Ovary (tissue), 9 donors: ENCODE measurements around the gene CHD2. TPM values are rescaled to one million over a fixed set of nuclear protein-coding genes. Genes with fewer than 3 reads are reported as not detected.

Experiments
- DNase-seq, 5 donors: peaks; one replicate each; pipeline ENCODE4 v3.0.0-alpha.2; 2019 to 2020
- H3K27ac ChIP-seq, 2 donors: fragments of 200-600 bp; one replicate each; pipeline versions ENCODE4 v1.5.1 to v1.8.0; 2019 to 2022
- H3K27me3 ChIP-seq: fragments of 200-600 bp; one replicate; pipeline ENCODE4 v1.8.0; 2022
- H3K36me3 ChIP-seq: fragments of 200-600 bp; sonication (generic); one replicate; pipeline ENCODE4 v1.5.1; 2019
- H3K4me1 ChIP-seq: one replicate; pipeline ENCODE4 v1.8.1; 2013; ENCODE audit warnings: mild to moderate bottlenecking, moderate library complexity; ENCODE audit not compliant: insufficient read depth
- H3K4me3 ChIP-seq: fragments of 200-600 bp; sonication (generic); one replicate; pipeline ENCODE4 v1.5.1; 2017
- H3K9me3 ChIP-seq, 2 donors: fragments of 200-600 bp in 1 of 2; sonication (generic) in 1 of 2; one replicate each; pipeline versions ENCODE4 v1.5.1 to v1.8.1; 2013 to 2019; ENCODE audit warnings: mild to moderate bottlenecking in 1 of 2, moderate library complexity in 1 of 2
- CTCF ChIP-seq, 3 donors: fragments of 450-650 bp in 2 of 3; fragments of 200-600 bp in 1 of 3; IDR thresholded peaks; one replicate each; pipeline versions ENCODE4 v1.5.1 to v1.8.0; 2016 to 2022; ENCODE audit warnings: antibody characterized with exemption in 3 of 3, mild to moderate bottlenecking in 1 of 3
- EP300 ChIP-seq: sonication (generic); formaldehyde crosslinking; IDR thresholded peaks from one replicate; pipeline ENCODE4 v1.6.1; 2017; ENCODE audit warnings: antibody characterized with exemption
- POLR2A ChIP-seq: fragments of 450-650 bp; IDR thresholded peaks from one replicate; pipeline ENCODE4 v1.6.1; 2017; ENCODE audit warnings: antibody characterized with exemption, mild to moderate bottlenecking, moderate library complexity
- WGBS, 3 donors: extraction: QIAGEN DNeasy Blood & Tissue Kit in 1 of 3; methylation state at CpG; one replicate each; pipeline versions ENCODE4 v1.1.5 to v1.1.7; 2013 to 2017; 5-methylcytosine and 5-hydroxymethylcytosine counted together
- intact Hi-C, 4 donors: fragments of 100-400 bp; cut with DNase I; formaldehyde crosslinking; loops; one replicate each; pipeline versions ENCODE4 v1.11.0 to v1.15.1; 2022 to 2023
- polyA plus RNA-seq, 2 donors: library from polyadenylated mRNA; stranded (reverse); fragments of 200-250 nt in 1 of 2; fragments of 350-450 nt in 1 of 2; fragmentation: Illumina TruSeq in 1 of 2; extraction: RNeasy Lipid Tissue Mini Kit (QIAGEN cat#74804) in 1 of 2; gene quantifications; one replicate each; pipeline ENCODE4 v1.2.3, GENCODE V29; 2013 to 2014
- total RNA-seq, 7 donors: library from RNA; depleted of rRNA in 2 of 7; stranded (reverse); fragments of >200 nt in 2 of 7; fragmentation: NEBNext Ultra II Directional in 3 of 7; extraction: Animal tissue kit (Norgen Biotek cat#: 25700) in 3 of 7; gene quantifications; one replicate each; pipeline versions ENCODE4 v1.1.0 to v1.2.4, GENCODE V29; 2016 to 2023
- donor health status: DM: no; HTN: no; CAD: no; lungs with moderate emphysema.
- donor health status: DM: no; HTN: no; CAD: no.
- donor health status: Bipolar disorder and iron deficiency.
- donor health status: DM: yes; HTN: yes; CAD: no.
- donor health status: DM: no; HTN: no; CAD: no.
- donor health status: DM: yes; HTN: yes; CAD: no.

The CHD2 gene
- total and polyA plus RNA-seq, 9 donors, result 43.6 to 146 (median 98.2) TPM

GRCh38 chr15:92920595-92921161 lies 20.6 kb downstream of the CHD2 start:
- no peaks in the 10 kb centered on the region for H3K9me3 ChIP-seq
- H3K4me1 ChIP-seq, result peaks cover 16% of the 10 kb centered on the region
- intact Hi-C loops, result loop anchor here in 1 of 4 donors (10.0 kb wide), 1 partner anchor 116 kb away; no protein-coding TSS in a partner anchor
- no peaks in the 10 kb centered on the region for H3K36me3 ChIP-seq
- 75 to 81% (median 78%) methylated on average over 5 of the region's 5 CpGs for WGBS, 3 donors
- no peak overlapping the region for H3K27ac ChIP-seq
- no peak for DNase-seq
- no peaks in the 10 kb centered on the region for H3K27me3 ChIP-seq
- TF ChIP-seq CTCF (IDR thresholded peaks at IDR 0.05), result no peak
- no peak for TF ChIP-seq POLR2A
- no peak for TF ChIP-seq EP300
- H3K4me3 ChIP-seq, result no peak overlapping the region

- H3K9me3 ChIP-seq, result no peaks in the 10 kb centered on the region
- no peak for DNase-seq
- H3K4me1 ChIP-seq, result peaks cover 10% of the 10 kb centered on the region
- H3K27me3 ChIP-seq, result no peaks in the 10 kb centered on the region
- intact Hi-C loops, result loop anchor here in 1 of 4 donors (10.0 kb wide), 1 partner anchor 117 kb away; no protein-coding TSS in a partner anchor
- no peak overlapping the region for H3K27ac ChIP-seq
- H3K4me3 ChIP-seq, result no peak overlapping the region
- WGBS, 3 donors, result 84 to 89% (median 85%) methylated on average over 4 of the region's 4 CpGs
- TF ChIP-seq POLR2A (no peak), EP300 (no peak), CTCF (IDR thresholded peaks at IDR 0.05) (no peak)
- H3K36me3 ChIP-seq, result no peaks in the 10 kb centered on the region
Measured at GRCh38 chr15:92921215-92922131, 21.3 kb downstream of the CHD2 start.

GRCh38 chr15:92922418-92923002 lies 22.4 kb downstream of the CHD2 start:
- no peaks in the 10 kb centered on the region for H3K27me3 ChIP-seq
- no peak for TF ChIP-seq CTCF (IDR thresholded peaks at IDR 0.05)
- no peak for TF ChIP-seq POLR2A
- no peak for TF ChIP-seq EP300
- no peak overlapping the region for H3K4me3 ChIP-seq
- H3K36me3 ChIP-seq, result no peaks in the 10 kb centered on the region
- 73 to 77% (median 77%) methylated on average over 5 of the region's 5 CpGs for WGBS, 3 donors
- DNase-seq, result no peak
- peaks cover 4% of the 10 kb centered on the region for H3K4me1 ChIP-seq
- H3K27ac ChIP-seq, result no peak overlapping the region
- no peaks in the 10 kb centered on the region for H3K9me3 ChIP-seq
- intact Hi-C loops, result loop anchor here in 1 of 4 donors (10.0 kb wide), 1 partner anchor 118 kb away; no protein-coding TSS in a partner anchor

- no peaks in the 10 kb centered on the region for H3K27me3 ChIP-seq
- no peak for DNase-seq
- H3K9me3 ChIP-seq, result no peaks in the 10 kb centered on the region
- intact Hi-C loops, result loop anchor here in 1 of 4 donors (10.0 kb wide), 1 partner anchor 119 kb away; no protein-coding TSS in a partner anchor
- H3K27ac ChIP-seq, result no peak overlapping the region
- H3K4me3 ChIP-seq, result no peak overlapping the region
- H3K36me3 ChIP-seq, result no peaks in the 10 kb centered on the region
- H3K4me1 ChIP-seq, result peaks cover 4% of the 10 kb centered on the region
- no peak for TF ChIP-seq POLR2A
- WGBS, 3 donors, result 60 to 86% (median 79%) methylated on average over 7 of the region's 7 CpGs
Measured at GRCh38 chr15:92924216-92924615, 24.1 kb downstream of the CHD2 start.
